Adrenal gland (tissue), 12 donors: ENCODE results near the gene FTL. TPM values are rescaled to one million over a fixed set of nuclear protein-coding genes. Genes with fewer than 3 reads are reported as not detected.

Experiments used
- DNase-seq, 7 donors: peaks; one replicate each; pipeline ENCODE4 v3.0.0-alpha.2; 2019 to 2020
- H3K27ac ChIP-seq, 5 donors: fragments of 200-600 bp; sonication (generic) in 4 of 5; 1 replicate in 3 of 5; 2 replicates in 2 of 5; pipeline versions ENCODE4 v1.5.1 to v1.8.0; 2016 to 2020; ENCODE audit warnings: mild to moderate bottlenecking in 1 of 5
- H3K27me3 ChIP-seq: fragments of 200-600 bp; 2 replicates; pipeline ENCODE4 v1.8.0; 2021
- H3K36me3 ChIP-seq, 2 donors: fragments of 200-600 bp; replicated peaks in 1 of 2; 1 replicate in 1 of 2; 2 replicates in 1 of 2; pipeline versions ENCODE4 v1.5.1 to v1.8.0; 2018 to 2022
- H3K4me1 ChIP-seq, 2 donors: fragments of 200-600 bp; replicated peaks in 1 of 2; 1 replicate in 1 of 2; 2 replicates in 1 of 2; pipeline versions ENCODE4 v1.5.1 to v1.8.0; 2018 to 2021
- H3K4me3 ChIP-seq, 4 donors: fragments of 200-600 bp; sonication (generic) in 3 of 4; one replicate each; pipeline ENCODE4 v1.5.1; 2016 to 2018
- H3K9me3 ChIP-seq, 3 donors: fragments of 200-600 bp; sonication (generic) in 1 of 3; replicated peaks in 1 of 3; 1 replicate in 2 of 3; 2 replicates in 1 of 3; pipeline versions ENCODE4 v1.5.1 to v1.8.0; 2016 to 2021
- CTCF ChIP-seq, 6 experiments: fragments of 450-650 bp in 4 of 6; fragments of 200-600 bp in 2 of 6; sonication (generic) in 1 of 6; IDR thresholded peaks; 1 replicate in 5 of 6; 2 replicates in 1 of 6; pipeline versions ENCODE4 v1.5.1 to v1.8.0; 2016 to 2021; ENCODE audit warnings: antibody characterized with exemption in 6 of 6, mild to moderate bottlenecking in 2 of 6, moderate library complexity in 1 of 6
- POLR2A ChIP-seq, 2 donors: fragments of 450-650 bp; IDR thresholded peaks; one replicate each; pipeline ENCODE4 v1.6.1; 2017; ENCODE audit warnings: antibody characterized with exemption in 2 of 2, mild to moderate bottlenecking in 2 of 2, moderate library complexity in 1 of 2
- WGBS, 4 donors: extraction: QIAGEN DNeasy Blood & Tissue Kit in 2 of 4; methylation state at CpG; one replicate each; pipeline versions ENCODE4 v1.1.5 to v1.1.7; 2013 to 2017; 5-methylcytosine and 5-hydroxymethylcytosine counted together
- intact Hi-C, 2 donors: fragments of 100-400 bp; cut with DNase I; formaldehyde crosslinking; loops; one replicate each; pipeline versions ENCODE4 v1.14.1 to v1.15.0; 2022 to 2023
- microRNA-seq, 3 donors: library from miRNA; unstranded; fragments of <30 nt; microRNA quantifications; one replicate each; pipeline ENCODE4, GENCODE V29; 2017 to 2020
- polyA plus RNA-seq, 3 donors: library from polyadenylated mRNA; stranded (reverse); fragments of 200-250 nt in 2 of 3; fragments of 350-450 nt in 1 of 3; fragmentation: Illumina TruSeq in 1 of 3; extraction: RNeasy Lipid Tissue Mini Kit (QIAGEN cat#74804) in 1 of 3; gene quantifications; one replicate each; pipeline ENCODE4 v1.2.3, GENCODE V29; 2013 to 2014
- small RNA-seq, 2 donors: library from RNA; depleted of rRNA; stranded (forward); fragments of <200 nt; gene quantifications; one replicate each; pipeline ENCODE3, GENCODE V24; 2016
- total RNA-seq, 9 donors: library from RNA; depleted of rRNA in 4 of 9; stranded (reverse); fragments of >200 nt in 4 of 9; fragments of 120-200 nt in 1 of 9; fragmentation: NEBNext Ultra II Directional in 1 of 9; extraction: Animal tissue kit (Norgen Biotek cat#: 25700) in 1 of 9; gene quantifications; one replicate each; pipeline versions ENCODE4 v1.1.0 to v1.2.4, GENCODE V29; 2013 to 2023
- donor health status: healthy with polysubstance abuse.
- donor health status: Bipolar disorder and iron deficiency.
- donor health status: DM: yes; HTN: yes; CAD: no.
- donor health status: DM: no; HTN: no; CAD: no.
- donor health status: DM: no; HTN: no; CAD: no.
- donor health status: DM: yes; HTN: yes; CAD: no.

Gene FTL
- total and polyA plus RNA-seq, 12 donors = 2,288 to 11,726 (median 4,068) TPM

- Histone ChIP-seq H3K27me3 (no peaks in the 10 kb centered on the region), H3K27ac (no peak overlapping the region), H3K4me3 (no peak overlapping the region), H3K9me3 (no peaks in the 10 kb centered on the region), H3K36me3 (peaks cover 0 to 21% of the 10 kb centered on the region in 2 donors), H3K4me1 (peaks cover 3 to 19% of the 10 kb centered on the region in 2 donors)
- intact Hi-C loops = no loop called here
- no peak for TF ChIP-seq POLR2A (IDR thresholded peaks at IDR 0.05)
- TF ChIP-seq CTCF (IDR thresholded peaks at IDR 0.05) = no peak
- WGBS, 4 donors = 91 to 94% (median 93%) methylated on average over 14 to 18 of the region's 18 CpGs
- DNase-seq = no peak
Observed at GRCh38 chr19:49014870-49015255, 49.8 kb downstream of the FTL start.

- 90 to 96% (median 93%) methylated on average over 9 to 26 of the region's 29 CpGs for WGBS, 4 donors
- Histone ChIP-seq H3K4me3 (no peak overlapping the region), H3K9me3 (no peaks in the 10 kb centered on the region), H3K36me3 (peaks cover 0 to 11% of the 10 kb centered on the region in 2 donors), H3K4me1 (peaks cover 3 to 19% of the 10 kb centered on the region in 2 donors), H3K27me3 (no peaks in the 10 kb centered on the region), H3K27ac (no peak overlapping the region)
- no peak for DNase-seq
- TF ChIP-seq POLR2A (IDR thresholded peaks at IDR 0.05) = no peak
- TF ChIP-seq CTCF (IDR thresholded peaks at IDR 0.05) = no peak
- intact Hi-C loops = no loop called here
Observed at GRCh38 chr19:49016067-49016839, 51.1 kb downstream of the FTL start.

Small RNA genes lying within 50 kb of the gene (microRNA-seq; reads per million reads assigned to microRNA genes)
- gene MIR6798 = 0 to 0.28 (median 0) reads per million in 3 donors

Small RNA genes lying within 50 kb of the gene (small RNA-seq; reads per million reads assigned to genes)
- gene AC026803.1 (0 reads per million in 2 donors), gene MIR6798 (0 reads per million in 2 donors)

Other genes starting within 250 kb of the FTL start
- gene MAMSTR, start 245.6 kb upstream of the FTL start, total RNA-seq = 10 to 100 TPM in 8 of 9 donors, 1 to 10 TPM in 1; 9.4 to 45.9 (median 23.4) TPM
- gene MAMSTR, start 245.6 kb upstream of the FTL start, polyA plus RNA-seq = 10 to 100 TPM in 2 of 3 donors, 1 to 10 TPM in 1; 8.9 to 57.9 (median 31.9) TPM
- 10 to 100 TPM in 8 of 9 donors, 1 to 10 TPM in 1; 7.3 to 23.1 (median 16.7) TPM for gene RASIP1, start 224.7 kb upstream of the FTL start, total RNA-seq
- 10 to 100 TPM in 2 of 3 donors, 1 to 10 TPM in 1; 5.1 to 38.9 (median 34.6) TPM for gene RASIP1, start 224.7 kb upstream of the FTL start, polyA plus RNA-seq
- 1 to 10 TPM in 3 of 9 donors, under 1 TPM in 3, not detected in 3; 0.70 to 2.9 (median 1.4) TPM for gene IZUMO1, start 218.4 kb upstream of the FTL start, total RNA-seq
- 1 to 10 TPM in 2 of 3 donors, under 1 TPM in 1; 0.59 to 1.2 (median 1.2) TPM for gene IZUMO1, start 218.4 kb upstream of the FTL start, polyA plus RNA-seq
- gene FUT1, start 212.7 kb upstream of the FTL start, total RNA-seq = 1 to 10 TPM; 1.3 to 4.5 (median 2.3) TPM
- gene FUT1, start 212.7 kb upstream of the FTL start, polyA plus RNA-seq = 1 to 10 TPM; 1.2 to 1.9 (median 1.7) TPM
- gene FGF21, start 209.8 kb upstream of the FTL start, total RNA-seq = not detected
- not detected for gene FGF21, start 209.8 kb upstream of the FTL start, polyA plus RNA-seq
- gene BCAT2, start 154.3 kb upstream of the FTL start, total RNA-seq = 100 to 1,000 TPM in 7 of 9 donors, 10 to 100 TPM in 2; 57.5 to 163 (median 107) TPM
- gene BCAT2, start 154.3 kb upstream of the FTL start, polyA plus RNA-seq = 100 to 1,000 TPM in 1 of 3 donors, 10 to 100 TPM in 2; 82.9 to 114 (median 87.6) TPM
- 10 to 100 TPM; 18.9 to 63.0 (median 40.1) TPM for gene HSD17B14, start 128.8 kb upstream of the FTL start, total RNA-seq
- gene HSD17B14, start 128.8 kb upstream of the FTL start, polyA plus RNA-seq = 100 to 1,000 TPM in 2 of 3 donors, 1 to 10 TPM in 1; 7.4 to 178 (median 135) TPM
- 10 to 100 TPM in 8 of 9 donors, 1 to 10 TPM in 1; 4.5 to 65.1 (median 24.5) TPM for gene PLEKHA4, start 96.7 kb upstream of the FTL start, total RNA-seq
- gene PLEKHA4, start 96.7 kb upstream of the FTL start, polyA plus RNA-seq = 10 to 100 TPM in 2 of 3 donors, 1 to 10 TPM in 1; 7.1 to 74.6 (median 70.8) TPM
- 10 to 100 TPM; 18.2 to 54.6 (median 39.4) TPM for gene PPP1R15A, start 92.9 kb upstream of the FTL start, total RNA-seq
- gene PPP1R15A, start 92.9 kb upstream of the FTL start, polyA plus RNA-seq = 100 to 1,000 TPM in 1 of 3 donors, 10 to 100 TPM in 2; 49.2 to 174 (median 73.3) TPM
- under 1 TPM in 5 of 9 donors, not detected in 4; 0.14 to 0.72 (median 0.27) TPM for gene TULP2, start 66.6 kb upstream of the FTL start, total RNA-seq
- under 1 TPM in 1 of 3 donors, not detected in 2; 0.07 TPM for gene TULP2, start 66.6 kb upstream of the FTL start, polyA plus RNA-seq
- 100 to 1,000 TPM; 117 to 581 (median 289) TPM for gene NUCB1, start 65.0 kb upstream of the FTL start, total RNA-seq
- 100 to 1,000 TPM in 2 of 3 donors, 10 to 100 TPM in 1; 98.8 to 189 (median 175) TPM for gene NUCB1, start 65.0 kb upstream of the FTL start, polyA plus RNA-seq
- gene DHDH, start 31.6 kb upstream of the FTL start, total RNA-seq = under 1 TPM in 4 of 9 donors, not detected in 5; 0.17 to 0.56 (median 0.33) TPM
- 1 to 10 TPM in 1 of 3 donors, under 1 TPM in 2; 0.27 to 2.8 (median 0.47) TPM for gene DHDH, start 31.6 kb upstream of the FTL start, polyA plus RNA-seq
- 10 to 100 TPM; 18.1 to 79.0 (median 56.1) TPM for gene BAX, start 10.4 kb upstream of the FTL start, total RNA-seq
- gene BAX, start 10.4 kb upstream of the FTL start, polyA plus RNA-seq = 10 to 100 TPM; 21.5 to 61.3 (median 41.0) TPM
- gene GYS1, start 28.0 kb downstream of the FTL start, total RNA-seq = 10 to 100 TPM; 23.7 to 63.9 (median 36.9) TPM
- gene GYS1, start 28.0 kb downstream of the FTL start, polyA plus RNA-seq = 10 to 100 TPM; 35.2 to 45.9 (median 37.7) TPM
- gene RUVBL2, start 28.6 kb downstream of the FTL start, total RNA-seq = 100 to 1,000 TPM in 2 of 9 donors, 10 to 100 TPM in 7; 45.4 to 143 (median 76.8) TPM
- gene RUVBL2, start 28.6 kb downstream of the FTL start, polyA plus RNA-seq = 10 to 100 TPM; 41.3 to 93.3 (median 70.7) TPM
- gene LHB, start 51.8 kb downstream of the FTL start, total RNA-seq = 1 to 10 TPM in 3 of 9 donors, under 1 TPM in 1, not detected in 5; 0.74 to 6.5 (median 1.4) TPM
- gene LHB, start 51.8 kb downstream of the FTL start, polyA plus RNA-seq = 1 to 10 TPM in 2 of 3 donors, under 1 TPM in 1; 0.38 to 8.8 (median 6.0) TPM
- not detected for gene CGB3, start 59.0 kb downstream of the FTL start, total RNA-seq
- not detected for gene CGB3, start 59.0 kb downstream of the FTL start, polyA plus RNA-seq
- gene CGB2, start 66.6 kb downstream of the FTL start, total RNA-seq = not detected
- not detected for gene CGB2, start 66.6 kb downstream of the FTL start, polyA plus RNA-seq
- under 1 TPM in 1 of 9 donors, not detected in 8; 0.53 TPM for gene CGB1, start 71.6 kb downstream of the FTL start, total RNA-seq
- gene CGB1, start 71.6 kb downstream of the FTL start, polyA plus RNA-seq = not detected
- not detected for gene CGB5, start 78.5 kb downstream of the FTL start, total RNA-seq
- under 1 TPM in 1 of 3 donors, not detected in 2; 0.72 TPM for gene CGB5, start 78.5 kb downstream of the FTL start, polyA plus RNA-seq
- not detected for gene CGB8, start 83.8 kb downstream of the FTL start, total RNA-seq
- not detected for gene CGB8, start 83.8 kb downstream of the FTL start, polyA plus RNA-seq
- gene CGB7, start 92.4 kb downstream of the FTL start, total RNA-seq = under 1 TPM in 2 of 9 donors, not detected in 7; 0.15 to 0.28 TPM
- under 1 TPM in 2 of 3 donors, not detected in 1; 0.13 to 0.97 TPM for gene CGB7, start 92.4 kb downstream of the FTL start, polyA plus RNA-seq
- under 1 TPM in 1 of 9 donors, not detected in 8; 0.55 TPM for gene NTF4, start 99.5 kb downstream of the FTL start, total RNA-seq
- not detected for gene NTF4, start 99.5 kb downstream of the FTL start, polyA plus RNA-seq
- not detected for gene KCNA7, start 107.4 kb downstream of the FTL start, total RNA-seq
- not detected for gene KCNA7, start 107.4 kb downstream of the FTL start, polyA plus RNA-seq
- gene SNRNP70, start 120.1 kb downstream of the FTL start, total RNA-seq = 100 to 1,000 TPM; 109 to 443 (median 221) TPM
- gene SNRNP70, start 120.1 kb downstream of the FTL start, polyA plus RNA-seq = 1,000 to 10,000 TPM in 1 of 3 donors, 100 to 1,000 TPM in 2; 114 to 1,255 (median 535) TPM
- gene LIN7B, start 149.1 kb downstream of the FTL start, total RNA-seq = 10 to 100 TPM in 4 of 9 donors, 1 to 10 TPM in 5; 4.9 to 15.3 (median 9.5) TPM
- 10 to 100 TPM in 2 of 3 donors, 1 to 10 TPM in 1; 4.4 to 35.2 (median 32.9) TPM for gene LIN7B, start 149.1 kb downstream of the FTL start, polyA plus RNA-seq
- 1 to 10 TPM in 8 of 9 donors, under 1 TPM in 1; 0.94 to 4.7 (median 1.8) TPM for gene C19orf73, start 153.8 kb downstream of the FTL start, total RNA-seq
- gene C19orf73, start 153.8 kb downstream of the FTL start, polyA plus RNA-seq = 1 to 10 TPM; 1.1 to 8.2 (median 4.5) TPM
- gene PPFIA3, start 154.2 kb downstream of the FTL start, total RNA-seq = 10 to 100 TPM in 6 of 9 donors, 1 to 10 TPM in 3; 6.1 to 21.5 (median 14.7) TPM
- gene PPFIA3, start 154.2 kb downstream of the FTL start, polyA plus RNA-seq = 10 to 100 TPM in 2 of 3 donors, 1 to 10 TPM in 1; 2.9 to 60.2 (median 27.3) TPM
- 10 to 100 TPM in 1 of 9 donors, 1 to 10 TPM in 7, under 1 TPM in 1; 0.77 to 28.4 (median 2.8) TPM for gene HRC, start 190.1 kb downstream of the FTL start, total RNA-seq
- 1 to 10 TPM; 2.1 to 2.5 (median 2.4) TPM for gene HRC, start 190.1 kb downstream of the FTL start, polyA plus RNA-seq
- 10 to 100 TPM in 6 of 9 donors, 1 to 10 TPM in 3; 6.8 to 25.1 (median 15.4) TPM for gene TRPM4, start 192.5 kb downstream of the FTL start, total RNA-seq
- 10 to 100 TPM in 2 of 3 donors, 1 to 10 TPM in 1; 4.2 to 56.3 (median 20.6) TPM for gene TRPM4, start 192.5 kb downstream of the FTL start, polyA plus RNA-seq